Neuronal stem cell (in vitro differentiated cells): Measurements from ENCODE around the gene FAM174C.

Experiments used
- DNase-seq: peaks from one replicate; pipeline ENCODE4 v3.0.0-alpha.2; 2013; ENCODE audit warnings: low spot score
- H2AFZ ChIP-seq: one replicate; pipeline ENCODE4 v1.6.1; 2013; ENCODE audit warnings: mild to moderate bottlenecking, low read length, inconsistent platforms
- H2AK5ac ChIP-seq: 2 replicates; pipeline ENCODE4 v1.6.1; 2013; ENCODE audit warnings: low read depth, mild to moderate bottlenecking, inconsistent platforms, low read length, moderate library complexity, mixed read lengths
- H2BK120ac ChIP-seq: 2 replicates; pipeline ENCODE4 v1.6.1; 2013; ENCODE audit warnings: low read depth, mild to moderate bottlenecking, inconsistent platforms, low read length, moderate library complexity, mixed read lengths
- H2BK12ac ChIP-seq: one replicate; pipeline ENCODE4 v1.6.1; 2013; ENCODE audit warnings: low read length, inconsistent platforms
- H2BK15ac ChIP-seq: 2 replicates; pipeline ENCODE4 v1.6.1; 2013; ENCODE audit warnings: mild to moderate bottlenecking, low read length, inconsistent platforms, mixed read lengths
- H2BK5ac ChIP-seq: one replicate; pipeline ENCODE4 v1.6.1; 2013; ENCODE audit warnings: inconsistent platforms, mild to moderate bottlenecking, low read length, moderate library complexity
- H3K14ac ChIP-seq: one replicate; pipeline ENCODE4 v1.6.1; 2013; ENCODE audit warnings: low read length, inconsistent platforms
- H3K18ac ChIP-seq: 2 replicates; pipeline ENCODE4 v1.6.1; 2013; ENCODE audit warnings: low read length, inconsistent platforms
- H3K23ac ChIP-seq: 2 replicates; pipeline ENCODE4 v1.6.1; 2013; ENCODE audit warnings: low read depth, mild to moderate bottlenecking, mixed read lengths, low read length, inconsistent platforms; ENCODE audit not compliant: poor library complexity
- H3K27ac ChIP-seq: replicated peaks from 3 replicates; pipeline ENCODE4 v1.5.1; 2013; ENCODE audit warnings: low read length, inconsistent platforms
- H3K27me3 ChIP-seq, 3 experiments: 2 replicates each; pipeline ENCODE4 v1.6.1; 2013; ENCODE audit warnings: low read length in 3 of 3, mild to moderate bottlenecking in 2 of 3, inconsistent platforms in 1 of 3, low read depth in 1 of 3, mixed read lengths in 1 of 3, moderate library complexity in 1 of 3; ENCODE audit not compliant: control insufficient read depth in 3 of 3, insufficient read depth in 3 of 3
- H3K36me3 ChIP-seq, 2 donors: replicated peaks in 1 of 2; 2 replicates each; pipeline ENCODE4 v1.6.1; 2013; ENCODE audit warnings: low read length in 2 of 2; ENCODE audit not compliant: control insufficient read depth in 2 of 2, insufficient read depth in 2 of 2
- H3K4ac ChIP-seq: 2 replicates; pipeline ENCODE4 v1.6.1; 2013; ENCODE audit warnings: inconsistent platforms, mild to moderate bottlenecking, low read length, moderate library complexity
- H3K4me1 ChIP-seq, 2 donors: 1 replicate in 1 of 2; 2 replicates in 1 of 2; pipeline ENCODE4 v1.6.1; 2013; ENCODE audit warnings: low read length in 2 of 2, low read depth in 1 of 2; ENCODE audit not compliant: control insufficient read depth in 2 of 2, insufficient read depth in 1 of 2
- H3K4me2 ChIP-seq: one replicate; pipeline ENCODE4 v1.6.1; 2013; ENCODE audit warnings: mild to moderate bottlenecking, low read length, inconsistent platforms; ENCODE audit not compliant: insufficient read depth, poor library complexity, severe bottlenecking
- H3K4me3 ChIP-seq, 2 donors: 2 replicates each; pipeline ENCODE4 v1.5.1; 2013; ENCODE audit warnings: low read length in 2 of 2, mild to moderate bottlenecking in 2 of 2, inconsistent platforms in 1 of 2, moderate library complexity in 1 of 2
- H3K79me1 ChIP-seq: one replicate; pipeline ENCODE4 v1.6.1; 2013; ENCODE audit warnings: low read depth, mild to moderate bottlenecking, inconsistent platforms, low read length, moderate library complexity
- H3K9ac ChIP-seq: one replicate; pipeline ENCODE4 v1.6.1; 2013; ENCODE audit warnings: mild to moderate bottlenecking, low read depth, low read length, inconsistent platforms; ENCODE audit not compliant: poor library complexity
- H3K9me3 ChIP-seq, 2 donors: replicated peaks in 1 of 2; 2 replicates each; pipeline versions ENCODE3 to v1.6.1; 2013; ENCODE audit warnings: low read length in 2 of 2, mild to moderate bottlenecking in 2 of 2, inconsistent platforms in 1 of 2, low read depth in 1 of 2, mixed read lengths in 1 of 2, moderate library complexity in 1 of 2; ENCODE audit not compliant: control insufficient read depth in 2 of 2, insufficient read depth in 1 of 2
- H4K8ac ChIP-seq: one replicate; pipeline ENCODE4 v1.6.1; 2013; ENCODE audit warnings: low read depth, mild to moderate bottlenecking, inconsistent platforms, low read length, moderate library complexity
- H4K91ac ChIP-seq: one replicate; pipeline ENCODE4 v1.6.1; 2013; ENCODE audit warnings: low read length, low read depth, mild to moderate bottlenecking, inconsistent platforms; ENCODE audit not compliant: poor library complexity
- WGBS, 2 donors: extraction: QIAGEN DNeasy Blood & Tissue Kit; methylation state at CpG; one replicate each; pipeline ENCODE4 v1.1.7; 2013; ENCODE audit warnings: missing lambda C conversion rate in 2 of 2, mixed read lengths in 1 of 2; ENCODE audit not compliant: insufficient read length in 2 of 2, insufficient replicate concordance in 1 of 2; ENCODE audit errors: extremely low coverage in 2 of 2; 5-methylcytosine and 5-hydroxymethylcytosine counted together

Gene FAM174C

DNA sequence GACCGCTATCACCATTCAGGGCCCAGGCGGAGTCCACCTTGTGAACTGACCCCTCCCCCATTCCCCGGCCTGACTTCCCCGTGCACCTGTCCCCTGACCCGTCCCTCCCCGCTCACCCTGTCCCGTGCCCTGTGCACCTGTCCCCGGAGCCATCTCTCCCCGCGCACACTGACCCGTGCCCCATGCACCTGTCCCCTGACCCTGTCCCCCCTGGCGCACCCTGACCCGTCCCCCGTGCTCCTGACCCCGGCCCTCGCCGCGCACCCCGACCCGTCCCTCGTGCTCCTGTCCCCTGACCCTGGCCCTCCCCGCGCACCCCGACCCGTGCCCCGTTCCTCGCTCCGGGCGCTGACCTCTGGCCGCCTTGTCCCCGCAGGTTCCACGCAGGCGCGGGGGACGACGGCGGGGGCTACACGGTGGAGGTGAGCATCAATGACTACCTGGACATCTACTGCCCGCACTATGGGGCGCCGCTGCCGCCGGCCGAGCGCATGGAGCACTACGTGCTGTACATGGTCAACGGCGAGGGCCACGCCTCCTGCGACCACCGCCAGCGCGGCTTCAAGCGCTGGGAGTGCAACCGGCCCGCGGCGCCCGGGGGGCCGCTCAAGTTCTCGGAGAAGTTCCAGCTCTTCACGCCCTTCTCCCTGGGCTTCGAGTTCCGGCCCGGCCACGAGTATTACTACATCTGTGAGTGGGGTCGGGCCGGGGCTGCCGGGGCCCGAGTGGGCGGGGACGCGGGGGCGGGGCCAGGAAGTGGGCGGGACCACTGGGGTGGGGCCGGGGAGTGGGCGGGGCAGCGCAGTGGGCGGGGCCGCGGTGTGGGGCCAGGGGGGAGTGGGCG, 20.1 kb downstream of the FAM174C start:
- peak overlapping the region; percentile 17 for H4K8ac ChIP-seq
- H2BK12ac ChIP-seq = no peak overlapping the region
- no peak overlapping the region for H2BK120ac ChIP-seq
- no peak for DNase-seq
- H2AK5ac ChIP-seq = peak overlapping the region; percentile 84
- peak overlapping the region in 1 of 2 donors; percentile 11 for H3K4me3 ChIP-seq
- H2AFZ ChIP-seq = no peak overlapping the region
- H3K36me3 ChIP-seq = peaks cover 5 to 12% of the 10 kb centered on the region in 2 donors
- H3K14ac ChIP-seq = peak overlapping the region; percentile 82
- peak overlapping the region; percentile 58 for H2BK15ac ChIP-seq
- peak overlapping the region; percentile 71 for H3K18ac ChIP-seq
- H3K23ac ChIP-seq = peak overlapping the region; percentile 96
- H2BK5ac ChIP-seq = no peak overlapping the region
- peaks cover 8% of the 10 kb centered on the region for H3K79me1 ChIP-seq
- no peak overlapping the region for H4K91ac ChIP-seq
- H3K27ac ChIP-seq = no peak overlapping the region
- no peaks in the 10 kb centered on the region for H3K4me1 ChIP-seq
- no peak overlapping the region for H3K9ac ChIP-seq
- WGBS, 2 donors = no CpG with 5 or more reads among the region's 82 CpGs
- peaks cover 0 to 8% (median 0%) of the 10 kb centered on the region in 3 experiments for H3K27me3 ChIP-seq
- H3K4me2 ChIP-seq = peak overlapping the region; percentile 40
- H3K4ac ChIP-seq = peak overlapping the region; percentile 37
- H3K9me3 ChIP-seq = no peaks in the 10 kb centered on the region

DNA sequence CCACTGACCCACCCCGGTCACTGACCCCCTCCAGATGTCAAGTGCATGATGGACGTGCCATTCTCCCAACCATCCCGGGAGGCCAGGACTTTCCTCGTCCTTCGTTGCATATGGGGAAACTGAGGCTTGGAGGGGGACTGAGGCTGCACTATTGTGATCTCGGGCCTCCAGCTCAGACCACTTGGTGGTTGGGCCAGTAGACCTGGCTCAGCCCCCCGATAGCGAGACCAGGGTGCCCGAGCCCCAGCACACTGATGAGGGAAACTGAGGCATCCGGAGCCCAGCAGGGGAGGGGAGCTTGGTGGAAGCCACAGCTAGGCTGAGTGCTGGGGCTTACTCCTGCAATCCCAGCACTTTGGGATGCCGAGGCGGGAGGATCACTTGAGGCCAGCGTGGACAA, 20.7 kb downstream of the FAM174C start:
- H3K27me3 ChIP-seq = peaks cover 0 to 8% (median 0%) of the 10 kb centered on the region in 3 experiments
- H3K4ac ChIP-seq = no peak overlapping the region
- no peak overlapping the region for H2BK5ac ChIP-seq
- WGBS, 2 donors = no CpG with 5 or more reads among the region's 13 CpGs
- peak overlapping the region; percentile 65 for H3K23ac ChIP-seq
- H2AFZ ChIP-seq = no peak overlapping the region
- no peak overlapping the region for H3K4me3 ChIP-seq
- no peak overlapping the region for H2BK15ac ChIP-seq
- no peak overlapping the region for H2BK120ac ChIP-seq
- H3K79me1 ChIP-seq = peaks cover 6% of the 10 kb centered on the region
- H3K18ac ChIP-seq = peak overlapping the region; percentile 90
- peaks cover 5 to 12% of the 10 kb centered on the region in 2 donors for H3K36me3 ChIP-seq
- no peaks in the 10 kb centered on the region for H3K9me3 ChIP-seq
- no peak for DNase-seq
- H3K4me1 ChIP-seq = no peaks in the 10 kb centered on the region
- no peak overlapping the region for H2AK5ac ChIP-seq
- H2BK12ac ChIP-seq = no peak overlapping the region
- H3K4me2 ChIP-seq = no peak overlapping the region
- H3K14ac ChIP-seq = no peak overlapping the region
- no peak overlapping the region for H4K8ac ChIP-seq
- H4K91ac ChIP-seq = no peak overlapping the region
- no peak overlapping the region for H3K9ac ChIP-seq
- H3K27ac ChIP-seq = no peak overlapping the region

DNA sequence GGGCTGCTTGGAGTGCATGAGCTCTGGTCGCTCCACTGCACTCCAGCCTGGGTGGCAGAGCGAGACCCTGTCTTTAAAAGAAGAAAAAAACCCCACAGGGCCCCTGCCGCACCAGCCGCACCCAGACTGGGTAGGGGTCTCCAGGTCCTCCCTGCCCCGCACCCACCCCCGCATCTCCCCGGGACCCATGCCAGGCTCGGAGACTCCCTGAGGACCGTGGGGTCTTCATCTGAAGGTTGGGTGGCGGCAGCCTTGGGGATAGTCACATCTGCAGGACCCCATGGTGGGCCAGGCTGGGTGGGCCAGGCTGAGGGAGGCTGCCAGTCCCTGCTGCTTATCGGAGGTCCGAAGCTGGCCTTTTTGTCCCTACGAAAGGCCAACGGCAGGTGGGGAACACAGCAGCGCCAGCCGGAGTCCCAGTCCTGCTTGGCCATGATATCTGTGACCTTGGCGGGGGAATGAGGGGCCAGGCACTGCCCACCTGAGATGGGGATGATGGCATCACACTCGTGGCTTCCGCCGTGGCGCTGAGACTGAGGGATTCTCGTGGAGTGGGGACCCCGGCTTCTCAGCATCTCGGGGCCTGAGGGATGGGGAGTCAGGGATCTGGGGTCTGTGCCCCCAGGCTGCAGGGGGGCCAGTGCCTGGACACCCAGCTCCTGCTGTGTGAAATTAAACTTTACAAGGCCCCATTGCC, 21.4 kb downstream of the FAM174C start:
- H4K91ac ChIP-seq = no peak overlapping the region
- H3K18ac ChIP-seq = peak overlapping the region; percentile 38
- no peak overlapping the region for H3K4me2 ChIP-seq
- H3K14ac ChIP-seq = no peak overlapping the region
- no peaks in the 10 kb centered on the region for H3K4me1 ChIP-seq
- H3K23ac ChIP-seq = no peak overlapping the region
- H2BK5ac ChIP-seq = no peak overlapping the region
- H2AFZ ChIP-seq = no peak overlapping the region
- DNase-seq = no peak
- H3K36me3 ChIP-seq = peaks cover 5 to 12% of the 10 kb centered on the region in 2 donors
- H3K9ac ChIP-seq = no peak overlapping the region
- peaks cover 0 to 8% (median 0%) of the 10 kb centered on the region in 3 experiments for H3K27me3 ChIP-seq
- H3K79me1 ChIP-seq = peaks cover 6% of the 10 kb centered on the region
- H3K9me3 ChIP-seq = no peaks in the 10 kb centered on the region
- no CpG with 5 or more reads among the region's 24 CpGs for WGBS, 2 donors
- no peak overlapping the region for H3K4ac ChIP-seq
- H3K4me3 ChIP-seq = peak overlapping the region in 1 of 2 donors; percentile 30
- no peak overlapping the region for H2BK12ac ChIP-seq
- peak overlapping the region; percentile 28 for H2AK5ac ChIP-seq
- H2BK15ac ChIP-seq = peak overlapping the region; percentile 67
- no peak overlapping the region for H3K27ac ChIP-seq
- H2BK120ac ChIP-seq = no peak overlapping the region
- peak overlapping the region; percentile 96 for H4K8ac ChIP-seq

DNA sequence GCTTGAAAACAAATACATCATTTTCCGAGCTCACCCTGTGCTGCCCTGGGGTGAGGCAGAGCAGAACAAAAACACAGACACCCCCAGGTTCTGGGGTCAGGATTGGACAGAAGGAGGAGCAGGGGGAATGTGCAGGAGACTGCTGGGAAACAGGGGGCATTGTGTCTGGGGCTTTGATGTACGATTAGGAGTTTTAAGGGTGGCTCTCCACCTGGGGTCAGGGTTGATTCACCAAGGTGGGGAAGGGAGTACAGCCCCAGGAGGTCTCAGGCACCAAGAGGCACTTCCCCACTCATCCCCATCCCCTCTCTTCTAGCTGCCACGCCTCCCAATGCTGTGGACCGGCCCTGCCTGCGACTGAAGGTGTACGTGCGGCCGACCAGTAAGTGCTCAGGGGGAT, 22.9 kb downstream of the FAM174C start:
- no peak for DNase-seq
- no peak overlapping the region for H4K8ac ChIP-seq

More for the DNA sequence above, 22.9 kb downstream of the FAM174C start:
- Histone ChIP-seq H3K9ac (peak overlapping the region; percentile 50), H2BK15ac (no peak overlapping the region), H3K36me3 (peaks cover 5 to 12% of the 10 kb centered on the region in 2 donors), H3K27ac (no peak overlapping the region), H3K18ac (no peak overlapping the region), H3K27me3 (peaks cover 0 to 8% (median 0%) of the 10 kb centered on the region in 3 experiments), H2BK5ac (no peak overlapping the region), H3K4me1 (peaks cover 5 to 11% of the 10 kb centered on the region in 2 donors), H4K91ac (no peak overlapping the region), H3K4me3 (no peak overlapping the region), H2BK12ac (no peak overlapping the region), H2AFZ (no peak overlapping the region), H3K79me1 (peaks cover 6% of the 10 kb centered on the region), H2BK120ac (no peak overlapping the region), H3K9me3 (no peaks in the 10 kb centered on the region), H3K4ac (no peak overlapping the region), H2AK5ac (no peak overlapping the region), H3K14ac (no peak overlapping the region), H3K4me2 (no peak overlapping the region), H3K23ac (no peak overlapping the region)
- no CpG with 5 or more reads among the region's 8 CpGs for WGBS, 2 donors
